Naive thymus-derived CD4-positive, alpha-beta T cell (primary cell): ENCODE data around the gene DHCR24. TPM values are rescaled to one million over a fixed set of nuclear protein-coding genes. Genes with fewer than 3 reads are reported as not detected.

Experiments
- ATAC-seq: fragments of 150-1000 bp; cut with Tn5 transposase; 2 replicates; pipeline ENCODE4 v1.10.0; 2021; ENCODE audit warnings: mild to moderate bottlenecking, moderate library complexity
- CTCF ChIA-PET: fragments of 350-600 bp; sonication (Branson Sonifier 250); formaldehyde crosslinking; loops from one replicate; lab custom pipeline; 2021; ENCODE audit warnings: antibody characterized with exemption; lab: Charles Lee
- POLR2A ChIA-PET: fragments of 350-600 bp; sonication (Branson Sonifier 250); formaldehyde crosslinking; loops from one replicate; lab custom pipeline; 2021; ENCODE audit warnings: antibody characterized with exemption, inconsistent platforms; lab: Charles Lee
- DNase-seq, 9 donors: peaks; one replicate each; pipeline versions ENCODE4 v3.0.0 to v3.0.0-alpha.2; 2020 to 2022; ENCODE audit warnings: mixed read lengths in 1 of 9
- H3K27ac ChIP-seq: one replicate; pipeline ENCODE4 v1.7.0; 2013; ENCODE audit warnings: mild to moderate bottlenecking, low read depth, low read length, moderate library complexity
- H3K27me3 ChIP-seq, 2 donors: one replicate each; pipeline ENCODE4 v1.7.0; 2013; ENCODE audit warnings: low read length in 2 of 2, mild to moderate bottlenecking in 2 of 2, moderate library complexity in 2 of 2; ENCODE audit not compliant: control insufficient read depth in 2 of 2, insufficient read depth in 2 of 2
- H3K36me3 ChIP-seq, 3 experiments: 1 replicate in 2 of 3; 2 replicates in 1 of 3; pipeline ENCODE4 v1.7.0; 2013; ENCODE audit warnings: low read length in 3 of 3, mild to moderate bottlenecking in 3 of 3, moderate library complexity in 1 of 3; ENCODE audit not compliant: insufficient read depth in 3 of 3, control insufficient read depth in 2 of 3
- H3K4me1 ChIP-seq, 2 donors: one replicate each; pipeline ENCODE4 v1.7.0; 2013; ENCODE audit warnings: low read length in 2 of 2, mild to moderate bottlenecking in 2 of 2, moderate library complexity in 1 of 2; ENCODE audit not compliant: control insufficient read depth in 2 of 2, insufficient read depth in 2 of 2
- H3K4me3 ChIP-seq: 2 replicates; pipeline ENCODE4 v1.7.0; 2013; ENCODE audit warnings: mild to moderate bottlenecking, low read length
- H3K9me3 ChIP-seq, 3 experiments: 1 replicate in 2 of 3; 2 replicates in 1 of 3; pipeline ENCODE4 v1.7.0; 2013; ENCODE audit warnings: low read length in 3 of 3; ENCODE audit not compliant: control insufficient read depth in 2 of 3
- H3K27ac Mint-ChIP-seq, 9 donors: one replicate each; pipeline ENCODE4 v1.8.0; 2020 to 2022; ENCODE audit warnings: mixed read lengths in 9 of 9, mild to moderate bottlenecking in 8 of 9, moderate library complexity in 5 of 9, inconsistent platforms in 2 of 9
- H3K27me3 Mint-ChIP-seq, 5 donors: one replicate each; pipeline ENCODE4 v1.8.0; 2021 to 2022; ENCODE audit warnings: mixed read lengths in 5 of 5, mild to moderate bottlenecking in 1 of 5
- H3K36me3 Mint-ChIP-seq, 5 donors: one replicate each; pipeline ENCODE4 v1.8.0; 2020 to 2022; ENCODE audit warnings: mixed read lengths in 5 of 5, mild to moderate bottlenecking in 3 of 5, inconsistent platforms in 1 of 5
- H3K4me1 Mint-ChIP-seq, 7 donors: one replicate each; pipeline ENCODE4 v1.8.0; 2020 to 2022; ENCODE audit warnings: mixed read lengths in 7 of 7, mild to moderate bottlenecking in 3 of 7, inconsistent platforms in 1 of 7
- H3K4me3 Mint-ChIP-seq, 10 donors: one replicate each; pipeline ENCODE4 v1.8.0; 2020 to 2022; ENCODE audit warnings: mild to moderate bottlenecking in 10 of 10, mixed read lengths in 10 of 10, moderate library complexity in 6 of 10, inconsistent platforms in 2 of 10
- H3K9me3 Mint-ChIP-seq, 11 donors: one replicate each; pipeline ENCODE4 v1.8.0; 2020 to 2022; ENCODE audit warnings: mixed read lengths in 11 of 11, mild to moderate bottlenecking in 4 of 11, inconsistent platforms in 1 of 11, moderate library complexity in 1 of 11
- intact Hi-C, 2 donors: fragments of 100-400 bp; cut with micrococcal nuclease; formaldehyde crosslinking; loops; one replicate each; pipeline ENCODE4 v1.15.1; 2023
- polyA plus RNA-seq, 2 donors: library from polyadenylated mRNA; unstranded; fragments of 300-500 nt; fragmentation: Illumina TruSeq; gene quantifications; one replicate each; pipeline ENCODE4 v1.2.3, GENCODE V29; 2021
- total RNA-seq, 6 experiments: library from RNA in 5 of 6; stranded (reverse) in 5 of 6; gene quantifications; 1 replicate in 5 of 6; 2 replicates in 1 of 6; pipeline ENCODE4 v1.2.3 and lab custom pipeline; 2021 to 2026

DHCR24 gene
- total and polyA plus RNA-seq, 7 experiments from 2014 or later = 2.7 to 103 (median 8.3) TPM

GRCh38 chr1:54807756-54808155 lies 79.2 kb downstream of the DHCR24 start:
- Mint-ChIP-seq H3K4me1 (peaks cover 7 to 49% (median 15%) of the 10 kb centered on the region in 7 donors), H3K36me3 (no peaks in the 10 kb centered on the region), H3K27ac (no peak overlapping the region), H3K4me3 (peak overlapping the region in 1 of 10 donors; percentile 21), H3K27me3 (no peaks in the 10 kb centered on the region), H3K9me3 (peaks cover 0 to 2% (median 0%) of the 10 kb centered on the region in 11 donors)
- CTCF ChIA-PET = no interaction called here
- intact Hi-C loops = loop anchor here in 1 of 2 donors (10.0 kb wide), 1 partner anchor 943 kb away; no protein-coding TSS in a partner anchor
- DNase-seq (no peak), ATAC-seq (no peak)
- Histone ChIP-seq H3K36me3 (no peaks in the 10 kb centered on the region), H3K9me3 (no peaks in the 10 kb centered on the region), H3K4me3 (no peak overlapping the region), H3K4me1 (peaks cover 7 to 20% of the 10 kb centered on the region in 2 donors), H3K27ac (no peak overlapping the region), H3K27me3 (no peaks in the 10 kb centered on the region)
- POLR2A ChIA-PET = no interaction called here

- Histone ChIP-seq H3K9me3 (no peaks in the 10 kb centered on the region), H3K4me3 (no peak overlapping the region), H3K4me1 (peaks cover 7 to 20% of the 10 kb centered on the region in 2 donors), H3K36me3 (no peaks in the 10 kb centered on the region), H3K27ac (no peak overlapping the region), H3K27me3 (no peaks in the 10 kb centered on the region)
- peaks cover 0 to 2% (median 0%) of the 10 kb centered on the region in 11 donors for H3K9me3 Mint-ChIP-seq
- DNase-seq (no peak), ATAC-seq (peak; percentile 83)
- intact Hi-C loops = loop anchor here in 1 of 2 donors (10.0 kb wide), 1 partner anchor 942 kb away; no protein-coding TSS in a partner anchor
- peak overlapping the region in 1 of 9 donors; percentile 23 for H3K27ac Mint-ChIP-seq
- H3K4me1 Mint-ChIP-seq = peaks cover 7 to 49% (median 15%) of the 10 kb centered on the region in 7 donors
- POLR2A ChIA-PET = no interaction called here
- no peaks in the 10 kb centered on the region for H3K27me3 Mint-ChIP-seq
- peak overlapping the region in 2 of 10 donors; percentile 7 to 21 for H3K4me3 Mint-ChIP-seq
- no peaks in the 10 kb centered on the region for H3K36me3 Mint-ChIP-seq
- CTCF ChIA-PET = no interaction called here
Observed at GRCh38 chr1:54806931-54807611, 79.9 kb downstream of the DHCR24 start.

- no peak overlapping the region for H3K27ac Mint-ChIP-seq
- peaks cover 0 to 3% (median 0%) of the 10 kb centered on the region in 11 donors for H3K9me3 Mint-ChIP-seq
- H3K36me3 Mint-ChIP-seq = no peaks in the 10 kb centered on the region
- H3K36me3 ChIP-seq = peaks cover 0 to 3% (median 0%) of the 10 kb centered on the region in 3 experiments
- CTCF ChIA-PET = interaction anchor here (0.7 kb wide), 1 partner anchor 134 kb away, joined by 3 read pairs; no protein-coding TSS in a partner anchor
- DNase-seq (no peak), ATAC-seq (no peak)
- POLR2A ChIA-PET = no interaction called here
- no peaks in the 10 kb centered on the region for H3K27me3 ChIP-seq
- H3K27ac ChIP-seq = no peak overlapping the region
- peaks cover 4 to 59% (median 22%) of the 10 kb centered on the region in 7 donors for H3K4me1 Mint-ChIP-seq
- no peak overlapping the region for H3K4me3 Mint-ChIP-seq
- H3K9me3 ChIP-seq = no peaks in the 10 kb centered on the region
- intact Hi-C loops = loop anchor here in 1 of 2 donors (10.0 kb wide), 1 partner anchor 941 kb away; no protein-coding TSS in a partner anchor
- peaks cover 13 to 28% of the 10 kb centered on the region in 2 donors for H3K4me1 ChIP-seq
- H3K27me3 Mint-ChIP-seq = no peaks in the 10 kb centered on the region
- no peak overlapping the region for H3K4me3 ChIP-seq
Observed at GRCh38 chr1:54805981-54806381, 81.0 kb downstream of the DHCR24 start.

GRCh38 chr1:54805466-54805865 lies 81.5 kb downstream of the DHCR24 start:
- Mint-ChIP-seq H3K4me1 (peaks cover 0 to 54% (median 22%) of the 10 kb centered on the region in 7 donors), H3K4me3 (peak overlapping the region in 2 of 10 donors; percentile 26 to 39), H3K27ac (no peak overlapping the region), H3K36me3 (no peaks in the 10 kb centered on the region), H3K27me3 (no peaks in the 10 kb centered on the region), H3K9me3 (peaks cover 0 to 3% (median 0%) of the 10 kb centered on the region in 11 donors)
- Histone ChIP-seq H3K27me3 (no peaks in the 10 kb centered on the region), H3K4me1 (peaks cover 14 to 30% of the 10 kb centered on the region in 2 donors), H3K4me3 (no peak overlapping the region), H3K27ac (no peak overlapping the region), H3K36me3 (peaks cover 0 to 7% (median 0%) of the 10 kb centered on the region in 3 experiments), H3K9me3 (no peaks in the 10 kb centered on the region)
- DNase-seq (no peak), ATAC-seq (no peak)
- CTCF ChIA-PET = interaction anchor here (0.5 kb wide), 1 partner anchor 161 kb away, joined by 3 read pairs; no protein-coding TSS in a partner anchor
- POLR2A ChIA-PET = no interaction called here
- intact Hi-C loops = loop anchor here in 1 of 2 donors (10.0 kb wide), 1 partner anchor 941 kb away; no protein-coding TSS in a partner anchor

GRCh38 chr1:54804471-54805132 lies 82.4 kb downstream of the DHCR24 start:
- Histone ChIP-seq H3K4me1 (peaks cover 23 to 38% of the 10 kb centered on the region in 2 donors), H3K4me3 (no peak overlapping the region), H3K36me3 (peaks cover 0 to 7% (median 0%) of the 10 kb centered on the region in 3 experiments), H3K27me3 (no peaks in the 10 kb centered on the region), H3K27ac (no peak overlapping the region), H3K9me3 (no peaks in the 10 kb centered on the region)
- ATAC-seq (no peak), DNase-seq (no peak)
- Mint-ChIP-seq H3K27me3 (no peaks in the 10 kb centered on the region), H3K9me3 (peaks cover 0 to 1% (median 0%) of the 10 kb centered on the region in 11 donors), H3K4me3 (peak overlapping the region in 1 of 10 donors; percentile 20), H3K27ac (peak overlapping the region in 3 of 9 donors; percentile 25 to 54 (median 28)), H3K4me1 (peaks cover 7 to 60% (median 30%) of the 10 kb centered on the region in 7 donors), H3K36me3 (no peaks in the 10 kb centered on the region)
- intact Hi-C loops = loop anchor here (5.0 to 10.0 kb wide), 4 partner anchors 83 to 967 kb away; partner anchors contain the start of genes DHCR24 (in 1 of the 2), IFT25 (in 1 of the 2), LRRC42 (in 1 of the 2) and NDC1 (in 1 of the 2)
- ChIA-PET CTCF (interaction anchor here (0.5 to 1.1 kb wide), 3 partner anchors 9 to 293 kb away, joined by 3 to 11 read pairs (median 3); no protein-coding TSS in a partner anchor), POLR2A (no interaction called here)
